Spleen (tissue), 7 donors: ENCODE results near the gene USP26.

Experiments
- POLR2AphosphoS5 ChIP-seq, 3 donors: sonication (generic); formaldehyde crosslinking; IDR thresholded peaks; one replicate each; pipeline ENCODE4 v1.5.1; 2017; ENCODE audit warnings: antibody characterized with exemption in 3 of 3
- TF ChIP-seq, protein P1 (sequence below), 11 experiments: fragments of 200-600 bp in 7 of 11; fragments of 450-650 bp in 4 of 11; sonication (generic) in 4 of 11; IDR thresholded peaks in 8 of 11; conservative IDR thresholded peaks in 3 of 11; 1 replicate in 7 of 11; 2 replicates in 4 of 11; pipeline versions ENCODE4 v1.4.0 to v1.8.0; 2016 to 2021; ENCODE audit warnings: antibody characterized with exemption in 11 of 11, inconsistent platforms in 4 of 11, mild to moderate bottlenecking in 1 of 11
- donor health status: DM: no; HTN: no; CAD: no; lungs with moderate emphysema.
- donor health status: DM: no; HTN: no; CAD: no.
- donor health status: DM: no; HTN: no; CAD: no.

DNA sequence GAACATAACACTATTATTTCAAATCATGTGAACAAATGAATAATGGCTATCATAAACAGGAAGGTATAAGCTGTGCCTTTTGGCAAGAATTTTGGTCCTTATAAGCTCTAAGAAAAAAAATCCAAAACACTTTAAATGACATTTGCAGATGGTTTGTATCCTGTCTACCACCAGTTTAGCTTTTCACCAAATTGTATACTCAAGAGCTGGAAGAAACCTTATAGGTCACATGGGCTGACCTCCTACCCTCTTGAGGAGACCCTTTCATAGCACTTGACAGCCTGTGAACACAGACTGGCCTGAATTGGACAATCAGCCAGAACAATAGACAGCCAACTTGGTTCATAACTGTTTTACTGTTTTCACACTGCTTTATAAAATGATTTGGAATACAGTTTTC lies 24.3 kb downstream of the USP26 start:
- TF ChIP-seq, protein P1, sequence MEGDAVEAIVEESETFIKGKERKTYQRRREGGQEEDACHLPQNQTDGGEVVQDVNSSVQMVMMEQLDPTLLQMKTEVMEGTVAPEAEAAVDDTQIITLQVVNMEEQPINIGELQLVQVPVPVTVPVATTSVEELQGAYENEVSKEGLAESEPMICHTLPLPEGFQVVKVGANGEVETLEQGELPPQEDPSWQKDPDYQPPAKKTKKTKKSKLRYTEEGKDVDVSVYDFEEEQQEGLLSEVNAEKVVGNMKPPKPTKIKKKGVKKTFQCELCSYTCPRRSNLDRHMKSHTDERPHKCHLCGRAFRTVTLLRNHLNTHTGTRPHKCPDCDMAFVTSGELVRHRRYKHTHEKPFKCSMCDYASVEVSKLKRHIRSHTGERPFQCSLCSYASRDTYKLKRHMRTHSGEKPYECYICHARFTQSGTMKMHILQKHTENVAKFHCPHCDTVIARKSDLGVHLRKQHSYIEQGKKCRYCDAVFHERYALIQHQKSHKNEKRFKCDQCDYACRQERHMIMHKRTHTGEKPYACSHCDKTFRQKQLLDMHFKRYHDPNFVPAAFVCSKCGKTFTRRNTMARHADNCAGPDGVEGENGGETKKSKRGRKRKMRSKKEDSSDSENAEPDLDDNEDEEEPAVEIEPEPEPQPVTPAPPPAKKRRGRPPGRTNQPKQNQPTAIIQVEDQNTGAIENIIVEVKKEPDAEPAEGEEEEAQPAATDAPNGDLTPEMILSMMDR (IDR thresholded peaks at IDR 0.05 in 8 of 11, conservative IDR thresholded peaks at IDR 0.05 in 3 of 11), result no peak
- no peak for TF ChIP-seq POLR2AphosphoS5 (IDR thresholded peaks at IDR 0.05)
